Bronchial epithelial cell (primary cell): ENCODE data around the gene NLRP7. TPM values are rescaled to one million over a fixed set of nuclear protein-coding genes. Genes with fewer than 3 reads are reported as not detected.
"Not testable (repeated sequence)": the region's sequence is repeated elsewhere in the genome, so short reads cannot be mapped to it uniquely, and the experiment has no call there.

ENCODE experiments used
- DNase-seq: peaks from one replicate; pipeline ENCODE4 v3.0.0-alpha.2; 2010; ENCODE audit warnings: low read depth
- FAIRE-seq: peaks from 2 replicates; lab custom pipeline; 2011; peaks lifted over from hg19 to GRCh38; lab: Jason Lieb, UNC
- H3K27me3 ChIP-seq: 2 replicates; pipeline ENCODE4 v1.5.1; 2011; ENCODE audit warnings: low read length; ENCODE audit not compliant: control insufficient read depth, insufficient read depth
- H3K36me3 ChIP-seq: 2 replicates; pipeline ENCODE4 v1.5.1; 2011; ENCODE audit warnings: low read length; ENCODE audit not compliant: control insufficient read depth, insufficient read depth
- H3K4me3 ChIP-seq: 2 replicates; pipeline ENCODE4 v1.5.1; 2011; ENCODE audit warnings: mild to moderate bottlenecking, low read depth, low read length, control low read depth
- CTCF ChIP-seq: IDR thresholded peaks from 2 replicates; pipeline ENCODE4 v1.5.1; 2011; ENCODE audit warnings: mild to moderate bottlenecking, moderate library complexity, low read length, control low read depth, inconsistent platforms; ENCODE audit not compliant: insufficient read depth, severe bottlenecking
- total RNA-seq: library from RNA; depleted of rRNA; stranded (reverse); fragments of >200 nt; gene quantifications from 2 replicates; pipeline ENCODE4 v1.2.1, GENCODE V29; 2014

NLRP7 gene
- total RNA-seq, 1 donor from 2014 or later: not detected

GRCh38 chr19:54959840-54960239, 12.5 kb upstream of the NLRP7 start:
- FAIRE-seq: no peak
- Histone ChIP-seq H3K4me3 (no peak overlapping the region), H3K27me3 (no peaks in the 10 kb centered on the region), H3K36me3 (no peaks in the 10 kb centered on the region)
- DNase-seq: no peak
- no peak for TF ChIP-seq CTCF

GRCh38 chr19:54955376-54955775, 8.0 kb upstream of the NLRP7 start:
- FAIRE-seq (no peak), DNase-seq (no peak)
- Histone ChIP-seq H3K27me3 (no peaks in the 10 kb centered on the region), H3K4me3 (no peak overlapping the region), H3K36me3 (no peaks in the 10 kb centered on the region)
- no peak for TF ChIP-seq CTCF

GRCh38 chr19:54953345-54953713, 6.0 kb upstream of the NLRP7 start:
- H3K36me3 ChIP-seq, H3K4me3 ChIP-seq, DNase-seq, FAIRE-seq, H3K27me3 ChIP-seq: not testable (repeated sequence)

- TF ChIP-seq CTCF: no peak
- no peak for FAIRE-seq
- Histone ChIP-seq H3K27me3 (no peaks in the 10 kb centered on the region), H3K36me3 (no peaks in the 10 kb centered on the region), H3K4me3 (no peak overlapping the region)
- DNase-seq: peak; percentile 26
Observed at GRCh38 chr19:54952591-54953344, 5.4 kb upstream of the NLRP7 start.

GRCh38 chr19:54950580-54950979, 3.2 kb upstream of the NLRP7 start:
- H3K36me3 ChIP-seq, DNase-seq, FAIRE-seq, H3K27me3 ChIP-seq, H3K4me3 ChIP-seq: not testable (repeated sequence)

GRCh38 chr19:54949412-54949811, 2.1 kb upstream of the NLRP7 start:
- FAIRE-seq: no peak
- Histone ChIP-seq H3K4me3 (no peak overlapping the region), H3K27me3 (no peaks in the 10 kb centered on the region), H3K36me3 (no peaks in the 10 kb centered on the region)
- no peak for TF ChIP-seq CTCF
- no peak for DNase-seq

- H3K27me3 ChIP-seq, H3K36me3 ChIP-seq, DNase-seq, H3K4me3 ChIP-seq, FAIRE-seq: not testable (repeated sequence)
Observed at GRCh38 chr19:54943772-54944361, 3.5 kb downstream of the NLRP7 start.

- H3K36me3 ChIP-seq, FAIRE-seq, H3K4me3 ChIP-seq, H3K27me3 ChIP-seq, DNase-seq: not testable (repeated sequence)
Observed at GRCh38 chr19:54939538-54939937, 7.8 kb downstream of the NLRP7 start.
